ENCODE results near the gene THBS4.

The THBS4 gene
- long read RNA-seq, donor 1, partial matches to known transcripts = 0 of 3 reads
- long read RNA-seq, donor 1, other reads (novel, unspliced or antisense) = 0 of 3 reads
- long read RNA-seq, donor 2 = 0 reads
- long read RNA-seq, donor 3 = 0 reads
- long read RNA-seq, donor 4, partial matches to known transcripts = 0 of 1 reads
- long read RNA-seq, donor 4, other reads (novel, unspliced or antisense) = 0 of 1 reads
- long read RNA-seq, donor 5, partial matches to known transcripts = 0 of 2 reads
- long read RNA-seq, donor 5, other reads (novel, unspliced or antisense) = 0 of 2 reads
- long read RNA-seq, donor 6 = 0 reads
- long read RNA-seq, donor 7, partial matches to known transcripts = 0 of 1 reads
- long read RNA-seq, donor 7, other reads (novel, unspliced or antisense) = 0 of 1 reads
- long read RNA-seq, donor 8 = 0 reads

DNA sequence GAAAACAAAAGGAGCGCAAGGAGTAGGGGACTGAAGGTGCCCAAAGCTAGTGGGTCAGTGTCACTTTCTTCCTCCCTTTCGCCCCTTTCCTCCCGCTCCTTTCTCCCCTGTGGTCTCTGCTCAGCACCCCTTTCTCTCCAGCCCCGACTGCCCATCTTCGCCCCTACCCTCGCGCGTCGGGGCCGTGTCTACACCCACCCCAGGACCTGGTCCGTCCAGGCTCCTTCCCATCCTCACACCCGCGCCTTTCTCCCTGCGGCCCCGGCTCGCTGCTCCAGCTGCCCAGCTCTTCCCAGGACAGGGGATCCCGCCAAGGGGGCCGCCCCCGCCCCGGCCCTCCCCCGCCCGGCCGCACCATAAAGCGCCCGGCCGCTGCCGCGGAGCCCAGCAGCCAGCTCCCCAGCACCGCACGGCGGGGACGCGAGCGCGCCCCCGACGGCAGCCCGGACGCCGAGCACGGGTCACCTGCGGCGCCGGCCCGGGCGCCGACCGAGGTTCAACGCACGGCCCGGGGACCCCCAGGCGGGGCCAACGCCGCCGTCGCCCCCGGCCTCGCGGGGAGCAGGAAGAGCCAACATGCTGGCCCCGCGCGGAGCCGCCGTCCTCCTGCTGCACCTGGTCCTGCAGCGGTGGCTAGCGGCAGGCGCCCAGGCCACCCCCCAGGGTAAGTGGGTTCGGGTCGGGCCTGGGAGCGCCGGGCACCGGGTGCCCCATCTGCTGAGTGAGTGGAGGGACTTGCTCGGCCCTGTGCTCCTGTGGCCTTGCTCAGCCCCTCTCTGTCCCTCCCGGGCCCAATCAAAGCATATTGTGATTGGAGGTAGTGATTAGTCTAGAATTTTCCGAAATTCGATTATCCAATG lies at the start of gene THBS4:
THBS4 (plus strand) TSS at position 387 of the 860 bp plus-strand sequence; CDS start at position 577, 190 bp downstream.
- peak; percentile 55 for DNase-seq

DNA sequence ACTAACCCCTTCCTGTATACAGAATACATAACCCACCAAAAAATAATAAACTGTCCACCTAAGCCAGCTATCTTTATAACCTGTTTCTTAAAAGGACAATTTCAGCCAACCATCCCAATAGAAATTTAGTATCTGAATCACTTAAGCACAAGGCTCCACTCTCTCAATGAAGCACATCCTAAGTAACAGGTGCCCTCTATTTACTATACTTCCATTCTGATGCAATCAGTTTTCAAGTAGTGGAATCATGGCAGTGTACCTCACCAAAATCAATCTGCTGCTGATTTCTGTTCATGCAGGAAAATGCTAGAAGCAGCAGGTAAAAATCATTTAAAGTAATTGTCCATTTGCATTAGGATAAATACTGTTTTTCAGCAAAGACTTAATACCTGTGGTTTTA lies 48.9 kb upstream of the THBS4 start:
- DNase-seq = no peak

DNA sequence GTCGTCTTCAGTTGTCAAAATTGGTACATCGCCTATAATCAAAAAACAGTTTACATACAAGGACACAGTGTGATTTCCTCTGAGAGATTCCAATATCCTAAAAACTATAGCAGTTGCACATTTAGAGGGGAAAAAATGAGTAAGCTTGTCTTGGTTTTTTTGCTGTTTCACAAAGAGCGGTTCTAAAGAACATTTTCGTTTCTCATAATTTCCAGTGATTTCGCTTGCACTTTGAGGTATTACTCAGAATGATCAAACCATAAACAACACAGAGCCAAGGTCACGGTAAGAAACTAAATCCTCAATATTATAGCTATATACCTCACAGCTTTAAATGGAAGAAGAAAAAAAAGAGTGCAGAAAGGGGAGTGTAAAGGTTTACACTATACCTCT lies 44.9 kb upstream of the THBS4 start:
- no peak for DNase-seq

DNA sequence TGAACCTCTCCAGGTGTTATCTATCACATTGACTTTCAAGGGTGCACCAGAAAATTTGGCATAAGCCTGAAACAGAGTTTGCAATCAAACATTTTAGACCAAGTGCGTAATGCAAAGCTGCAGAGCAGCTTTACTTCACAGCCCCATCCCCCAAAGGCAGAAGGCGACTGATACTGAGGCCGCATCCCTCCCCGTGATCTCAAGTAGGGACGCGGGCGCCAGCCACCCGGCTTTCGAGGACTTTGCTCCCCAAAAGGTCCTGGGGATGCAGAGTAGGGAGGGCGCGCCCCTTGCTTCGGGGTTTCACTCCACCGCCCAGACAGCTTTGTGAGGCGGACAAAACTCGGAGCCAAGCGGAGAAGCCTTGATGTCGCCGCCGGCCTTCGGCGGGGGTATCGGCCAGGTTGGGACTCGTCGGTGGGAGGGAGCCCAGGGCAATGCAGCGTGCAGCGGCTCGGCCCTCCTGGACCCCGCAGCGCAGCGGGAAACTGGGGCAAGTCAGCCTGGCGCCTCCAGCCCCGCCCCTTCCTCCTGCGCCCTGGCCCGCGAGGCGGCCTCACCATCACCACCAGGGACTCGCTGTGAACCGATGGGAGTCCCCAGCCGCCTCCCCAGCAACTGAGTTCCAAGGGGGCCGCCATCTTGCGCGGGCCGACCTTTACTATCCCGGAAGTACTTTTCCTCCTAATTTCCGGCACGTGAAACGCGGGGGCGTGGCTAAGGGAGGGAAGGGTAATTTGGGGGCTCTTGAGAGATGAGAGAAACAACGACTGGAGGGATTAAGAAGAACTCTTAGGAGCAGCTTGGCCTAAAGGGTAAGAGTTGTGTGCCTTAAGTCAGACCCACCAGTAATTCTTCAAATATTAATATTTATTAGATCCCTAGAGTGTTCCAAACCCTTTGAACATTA lies 44.3 kb upstream of the THBS4 start, which contains the start of gene MTX3:
MTX3 (minus strand) TSS at position 665 of the 910 bp plus-strand sequence; CDS start at position 641, 24 bp downstream.
- DNase-seq = peak; percentile 92

DNA sequence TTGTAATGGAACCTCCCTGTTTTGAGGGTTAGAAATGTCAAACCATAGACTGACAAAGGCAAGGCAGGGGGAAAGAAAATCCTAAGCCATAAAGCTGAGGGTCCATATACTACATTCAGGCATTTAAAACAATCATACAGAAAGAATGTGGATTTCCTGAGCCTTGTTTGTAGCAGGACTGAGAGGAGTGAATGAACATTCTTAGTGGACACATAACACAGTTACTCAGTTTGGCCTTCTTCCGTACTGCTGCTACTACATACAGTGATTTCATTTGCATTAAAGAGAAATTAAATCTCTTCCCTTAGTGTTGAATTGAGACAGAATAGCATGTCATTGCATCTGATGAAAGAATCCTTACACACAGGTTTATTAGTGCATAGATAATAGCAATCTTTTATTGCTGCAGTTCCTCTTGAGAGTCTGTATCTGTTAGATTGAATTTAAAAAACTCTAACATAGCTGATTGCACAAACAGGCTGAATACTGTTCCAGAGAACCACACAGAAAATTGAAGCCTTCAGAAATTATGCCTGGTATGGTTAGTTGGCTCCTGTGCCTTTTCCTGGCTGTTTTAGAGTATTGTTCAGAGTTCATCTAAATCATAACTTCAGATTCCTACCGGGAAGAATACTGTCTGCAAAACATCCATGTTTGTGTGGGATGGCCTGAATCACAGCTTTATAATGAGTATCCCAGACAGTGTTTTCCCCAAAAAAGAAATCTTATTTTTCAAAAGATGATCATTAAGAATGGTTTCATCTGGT lies 42.1 kb upstream of the THBS4 start:
- DNase-seq = no peak

DNA sequence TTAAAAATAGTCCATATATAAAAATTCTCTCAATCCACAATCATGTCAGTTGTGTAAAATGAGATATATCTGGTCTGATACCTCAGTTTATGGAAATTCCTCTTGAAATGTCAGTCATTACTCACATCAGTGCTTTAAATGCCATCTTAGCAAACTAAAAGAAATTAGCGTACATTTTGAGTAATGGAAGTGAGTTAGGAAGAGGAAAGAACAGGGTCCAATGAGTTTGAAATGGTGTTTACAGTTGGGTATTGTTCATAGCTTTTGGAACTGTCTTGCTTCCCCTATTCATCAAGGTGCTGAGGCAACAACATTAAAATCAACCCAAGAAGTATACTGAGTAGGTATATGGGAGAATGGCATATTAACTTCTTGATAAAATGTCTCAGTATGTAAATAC lies 35.4 kb upstream of the THBS4 start:
- DNase-seq = no peak

DNA sequence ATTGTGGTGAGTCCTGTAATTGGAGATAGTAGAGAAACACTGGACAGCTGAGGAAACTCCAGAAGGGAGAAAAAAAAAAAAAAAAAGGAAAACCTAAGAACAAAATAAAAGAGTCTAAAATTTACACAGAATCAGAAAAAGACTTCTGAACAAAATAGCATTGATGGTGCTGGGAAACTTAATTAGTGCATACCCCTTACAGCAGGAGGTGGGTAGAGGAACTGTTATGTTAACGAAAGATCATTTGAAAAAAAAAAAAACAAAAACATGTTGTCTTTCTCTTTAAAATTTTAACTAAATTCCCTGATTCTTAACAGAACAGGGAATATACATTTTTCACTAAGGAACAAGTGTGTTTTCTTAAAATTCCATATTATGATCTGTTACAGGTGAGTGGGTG lies 32.5 kb upstream of the THBS4 start:
- DNase-seq = no peak

DNA sequence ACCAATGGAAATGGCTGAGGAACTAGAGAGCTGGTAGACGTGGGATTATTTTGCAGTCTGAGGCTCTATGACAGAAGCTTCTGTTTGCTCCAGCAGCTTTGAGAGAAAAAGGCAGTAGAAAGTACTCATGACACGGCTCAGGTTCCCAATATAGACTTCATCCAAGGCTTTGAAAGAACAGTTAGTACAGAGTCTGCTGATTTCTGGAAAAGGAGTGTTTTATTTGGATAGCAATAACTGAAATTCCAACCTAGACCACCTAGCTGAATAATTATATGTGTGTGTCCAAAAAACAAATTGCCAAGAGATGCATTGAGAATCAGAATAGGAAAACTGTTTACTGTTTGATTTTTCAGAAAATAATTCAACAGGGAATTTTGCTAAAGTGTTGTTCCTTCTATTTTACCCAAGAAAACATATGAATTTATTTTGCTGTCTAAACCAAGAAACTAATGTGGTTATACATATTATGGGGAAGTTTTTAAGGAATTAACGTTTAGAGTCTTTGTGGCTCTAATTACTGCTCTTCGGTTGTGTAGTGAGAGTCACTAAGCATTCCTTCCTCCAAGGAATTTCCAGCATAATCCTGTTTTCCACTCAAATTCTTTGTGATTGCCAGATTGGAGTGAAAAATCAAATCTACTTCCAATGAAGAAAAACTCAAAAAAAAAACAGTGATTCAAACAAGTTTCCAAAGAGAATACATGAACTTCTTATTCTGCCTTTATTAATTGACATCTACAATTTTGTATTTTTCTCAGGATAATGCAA lies 26.0 kb upstream of the THBS4 start:
- no peak for DNase-seq

DNA sequence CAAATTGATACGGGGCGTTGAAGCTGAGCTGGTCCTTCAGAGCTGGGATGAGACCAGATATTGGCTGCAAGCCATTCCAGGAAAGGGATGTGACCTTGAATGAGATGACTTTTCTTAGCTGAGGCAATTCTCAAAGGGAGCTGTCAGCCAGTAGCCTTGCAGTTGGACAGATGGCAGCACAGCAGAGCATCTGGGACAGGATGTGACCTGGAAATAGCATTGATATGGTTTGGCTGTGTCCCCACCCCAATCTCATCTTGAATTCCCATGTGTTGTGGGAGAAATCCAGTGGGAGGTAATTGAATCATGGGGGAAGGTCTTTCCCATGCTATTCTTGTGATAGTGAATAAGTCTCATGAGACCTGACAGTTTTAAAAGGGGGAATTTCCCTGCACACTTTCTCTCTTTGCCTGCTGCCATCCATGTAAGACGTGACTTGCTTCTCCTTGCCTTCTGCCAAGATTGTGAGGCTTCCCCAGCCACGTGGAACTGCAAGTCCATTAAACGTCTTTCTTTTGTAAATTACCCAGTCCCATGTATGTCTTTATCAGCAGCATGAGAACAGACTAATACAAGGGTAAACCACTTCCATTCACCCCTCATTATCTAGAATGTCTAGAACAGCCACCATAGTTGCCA lies 24.3 kb upstream of the THBS4 start:
- DNase-seq = no peak

DNA sequence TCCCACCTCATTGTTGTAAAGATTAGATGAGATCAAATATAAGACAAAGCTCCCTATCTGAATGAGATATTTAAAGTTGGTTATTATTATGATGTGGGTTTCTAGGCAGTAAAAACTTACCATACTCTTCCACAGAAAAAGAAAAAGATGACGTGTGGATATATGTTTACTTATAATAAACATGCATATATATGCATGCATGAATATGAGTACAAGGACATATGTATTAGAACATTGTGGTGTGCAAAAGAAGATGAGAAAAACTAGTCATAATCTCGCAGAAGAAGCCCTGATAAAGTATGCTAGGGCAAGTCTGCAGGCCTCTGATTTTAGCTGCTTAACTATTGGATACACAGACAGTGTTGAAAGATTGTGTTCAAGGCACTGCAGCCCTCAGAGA lies 10.1 kb upstream of the THBS4 start:
- no peak for DNase-seq

DNA sequence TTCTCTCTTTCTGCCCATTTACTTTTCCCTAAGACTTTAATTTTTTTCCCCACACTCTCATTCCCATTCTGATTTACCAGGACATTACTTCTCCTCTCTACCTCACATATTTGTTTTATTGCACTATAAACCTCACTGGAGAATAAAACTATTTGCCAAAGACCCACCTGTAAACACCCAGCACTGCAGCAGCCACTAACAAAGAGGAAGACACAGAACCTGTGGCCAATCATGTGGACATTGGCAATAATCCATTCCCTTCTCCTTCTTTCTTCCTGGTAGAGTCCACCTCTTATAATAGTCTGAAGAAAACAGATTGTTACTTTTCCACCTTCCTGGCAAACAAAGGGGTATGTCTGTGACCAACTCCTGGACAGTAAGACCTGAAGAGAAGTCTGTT lies 8.3 kb upstream of the THBS4 start:
- no peak for DNase-seq

DNA sequence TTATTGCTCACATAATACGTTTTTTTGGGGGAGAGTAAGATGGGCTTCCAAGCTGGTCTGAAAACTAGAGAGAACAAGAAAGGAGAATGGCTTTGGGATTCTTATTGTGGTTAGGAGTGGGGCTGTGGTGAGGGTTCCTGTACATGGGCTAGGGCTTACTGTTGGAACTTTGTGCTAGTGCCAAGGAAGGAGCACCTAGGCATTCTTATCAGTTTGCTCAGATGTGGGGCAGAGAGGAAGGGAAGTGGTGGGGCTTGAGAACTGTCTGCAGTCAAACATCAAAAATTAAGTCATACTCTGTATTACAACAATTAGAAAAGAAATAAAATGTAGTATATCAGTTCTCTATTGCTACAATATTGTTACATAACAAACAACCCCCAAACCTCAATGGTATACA lies 4.0 kb upstream of the THBS4 start:
- no peak for DNase-seq

DNA sequence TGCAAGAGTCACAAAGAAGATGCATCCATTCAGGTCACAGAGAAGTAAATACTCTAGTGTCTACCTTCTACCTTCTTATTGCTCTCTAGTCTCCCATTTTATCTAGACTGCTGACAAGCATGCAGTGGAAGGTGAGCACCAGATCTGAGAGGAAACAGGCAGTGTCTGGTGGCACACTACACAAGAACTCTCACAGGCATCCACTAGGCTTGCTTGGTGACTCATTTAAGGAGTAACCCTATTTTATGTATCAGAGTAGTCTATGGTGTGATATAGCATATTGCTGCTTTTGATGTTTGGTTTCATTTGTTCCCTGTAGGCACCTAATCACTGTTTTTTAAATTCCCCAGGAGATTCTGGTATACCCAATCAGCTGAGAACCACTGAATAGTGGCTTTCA lies 1.6 kb upstream of the THBS4 start:
- no peak for DNase-seq

DNA sequence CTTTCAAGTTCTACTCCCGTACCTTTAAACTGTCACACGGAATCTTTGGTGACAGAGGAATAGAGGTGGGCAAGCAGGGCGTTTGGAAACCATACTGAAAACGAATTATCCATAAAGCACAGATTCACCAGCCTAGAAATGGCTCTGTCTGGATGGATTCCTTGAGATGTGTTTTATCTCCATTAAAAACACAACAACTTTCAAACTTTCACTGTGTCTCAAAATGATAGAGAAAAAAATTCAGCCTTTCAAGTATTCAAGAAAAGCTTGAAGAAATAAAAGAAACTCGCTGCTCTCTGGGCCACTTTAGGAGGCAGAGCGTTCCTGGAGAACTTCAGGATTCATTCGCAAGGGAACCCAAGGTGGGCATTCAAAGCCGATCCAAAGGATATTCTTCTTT lies 589 bp upstream of the THBS4 start:
- no peak for DNase-seq

DNA sequence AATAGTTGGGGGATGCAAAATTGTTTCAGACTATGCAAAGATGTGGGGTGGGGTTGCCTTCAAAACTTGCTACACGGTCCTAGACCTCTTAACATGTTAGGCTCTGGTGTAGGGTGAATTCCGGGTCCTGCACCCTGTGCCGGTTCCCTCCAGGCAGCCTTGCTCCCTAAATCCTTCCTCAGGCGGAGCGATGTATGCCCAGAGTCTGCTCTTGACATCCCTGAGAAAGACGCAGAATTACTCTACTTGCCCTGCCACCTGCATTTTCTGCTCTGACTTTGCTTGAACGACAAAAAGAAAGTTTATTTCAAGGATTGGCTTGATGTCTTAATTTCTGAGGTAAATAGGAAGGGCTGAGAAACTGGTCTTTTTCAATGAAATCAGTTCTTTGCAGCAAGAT lies 691 bp downstream of the THBS4 start:
- DNase-seq = peak; percentile 20

DNA sequence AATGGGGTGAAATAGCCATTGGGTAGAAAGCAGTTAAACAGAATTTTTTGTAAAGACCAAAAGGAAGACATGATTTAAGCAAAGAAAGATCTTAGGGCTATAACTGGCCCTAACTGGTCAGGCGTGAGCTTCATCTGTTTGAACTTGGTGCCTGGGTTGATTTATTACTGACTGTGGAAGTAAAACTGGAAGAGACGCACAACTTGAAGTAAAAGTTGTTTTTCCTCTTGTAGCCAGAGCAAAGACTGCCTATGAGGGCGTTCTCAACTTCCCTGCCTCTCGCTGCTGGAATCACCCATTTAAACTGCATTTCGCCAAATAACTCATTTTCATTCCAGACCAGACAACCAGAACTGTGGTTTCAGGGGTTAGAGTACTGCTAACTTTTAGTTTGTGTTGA lies 1.5 kb downstream of the THBS4 start:
- DNase-seq = peak; percentile 17

DNA sequence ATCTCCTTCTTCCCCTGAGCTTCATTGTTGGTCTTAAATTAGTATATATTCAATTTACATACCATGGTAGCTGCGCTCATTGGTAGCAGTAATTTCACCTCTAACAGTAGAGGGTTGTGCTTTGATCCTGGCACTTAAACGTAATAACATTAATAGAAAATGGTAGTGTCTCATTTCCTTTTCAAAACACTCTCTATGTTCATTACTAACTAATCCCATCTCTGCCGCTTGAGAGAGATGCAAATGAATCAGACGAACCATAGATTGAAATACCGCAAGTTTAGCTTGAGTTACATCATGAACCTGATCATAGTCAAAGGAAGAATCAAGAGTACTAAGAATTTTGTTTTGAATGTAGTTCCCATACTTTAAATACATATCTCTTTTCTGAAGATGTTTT lies 2.2 kb downstream of the THBS4 start:
- DNase-seq = no peak

DNA sequence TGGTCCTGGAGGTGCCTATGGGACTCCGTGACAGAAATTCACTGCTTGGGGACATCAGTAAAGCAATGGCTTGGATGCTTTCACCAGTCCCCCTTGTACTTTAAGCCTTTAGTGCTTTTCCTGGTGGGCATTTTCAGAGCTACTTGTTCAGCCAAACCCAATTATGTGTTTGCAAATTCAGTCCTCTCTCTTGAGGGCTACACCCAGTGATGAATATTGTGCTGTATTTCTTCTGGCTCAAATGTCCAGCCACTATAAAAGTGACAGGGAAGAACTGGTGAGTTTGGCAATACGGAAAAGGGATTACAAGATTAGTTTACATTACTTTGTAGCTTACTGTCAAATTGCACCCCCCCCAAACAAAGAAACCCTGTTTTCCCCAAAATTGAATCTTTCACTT lies 4.5 kb downstream of the THBS4 start:
- no peak for DNase-seq

DNA sequence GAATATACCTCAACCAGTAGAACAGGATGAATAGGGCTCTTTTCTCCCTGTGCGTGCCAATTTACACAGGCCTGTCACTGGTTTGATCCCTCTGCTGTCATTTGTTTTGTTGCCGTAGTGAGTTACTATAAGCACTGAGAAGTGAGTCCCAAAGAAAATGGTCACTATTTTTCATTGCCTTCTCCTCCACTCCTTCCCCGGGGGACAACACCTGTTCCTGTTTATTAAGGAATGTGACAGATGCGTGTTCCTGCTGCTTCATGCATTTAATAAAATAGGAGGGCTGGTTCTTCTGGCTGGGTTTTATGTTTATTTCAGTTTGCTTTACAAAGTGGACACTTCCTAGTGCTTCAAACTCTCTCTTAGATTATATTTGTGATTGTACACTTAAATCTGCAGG lies 6.4 kb downstream of the THBS4 start:
- no peak for DNase-seq

DNA sequence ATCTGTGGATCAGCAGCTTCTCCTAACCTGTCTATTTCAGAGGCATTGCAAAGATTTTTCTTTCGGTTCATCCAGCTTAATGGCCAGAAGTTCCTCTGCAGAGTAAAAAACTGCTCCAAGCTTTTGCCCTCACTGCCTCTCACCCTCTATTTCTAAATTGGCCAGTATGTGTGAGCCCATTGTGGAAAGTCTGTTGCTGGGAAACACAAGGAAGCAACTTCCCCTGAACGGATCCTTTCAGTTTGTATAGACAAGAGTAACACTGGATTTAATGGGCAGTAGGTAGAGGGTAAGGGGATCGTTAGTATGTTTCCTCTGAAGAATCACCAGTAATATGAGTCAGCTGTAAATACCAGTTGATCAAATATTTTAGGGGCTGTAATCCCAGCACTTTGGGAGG lies 7.2 kb downstream of the THBS4 start:
- DNase-seq = no peak

Data from right kidney (tissue), 9 donors.